Keratinocyte (primary cell): ENCODE measurements around the gene SLC1A3. TPM values are rescaled to one million over a fixed set of nuclear protein-coding genes. Genes with fewer than 3 reads are reported as not detected.

ENCODE experiments used
- DNase-seq: peaks from one replicate; pipeline ENCODE4 v3.0.0-alpha.2; 2011; ENCODE audit warnings: low read depth, missing footprints, low spot score
- FAIRE-seq: peaks from 2 replicates; lab custom pipeline; 2011; peaks lifted over from hg19 to GRCh38; lab: Jason Lieb, UNC
- H2AFZ ChIP-seq: 2 replicates; pipeline ENCODE4 v1.6.0; 2012; ENCODE audit warnings: low read length, control low read depth, inconsistent platforms; ENCODE audit not compliant: control insufficient read depth
- H3K27ac ChIP-seq: 2 replicates; pipeline ENCODE4 v1.5.1; 2011; ENCODE audit warnings: low read length; ENCODE audit not compliant: control insufficient read depth, insufficient read depth
- H3K27me3 ChIP-seq: 3 replicates; pipeline ENCODE4 v1.6.0; 2011; ENCODE audit warnings: low read length; ENCODE audit not compliant: control insufficient read depth, insufficient read depth; ENCODE audit errors: extremely low read depth
- H3K36me3 ChIP-seq, 2 experiments: 2 replicates in 1 of 2; 3 replicates in 1 of 2; pipeline ENCODE4 v1.5.1; 2011; ENCODE audit warnings: low read length in 2 of 2, mild to moderate bottlenecking in 1 of 2; ENCODE audit not compliant: control insufficient read depth in 2 of 2, insufficient read depth in 2 of 2; ENCODE audit errors: extremely low read depth in 1 of 2
- H3K4me1 ChIP-seq: 3 replicates; pipeline ENCODE4 v1.5.1; 2011; ENCODE audit warnings: low read length; ENCODE audit not compliant: control insufficient read depth, insufficient read depth; ENCODE audit errors: extremely low read depth
- H3K4me2 ChIP-seq: 3 replicates; pipeline ENCODE4 v1.6.0; 2011; ENCODE audit warnings: low read depth, low read length; ENCODE audit not compliant: control insufficient read depth, insufficient read depth; ENCODE audit errors: extremely low read depth
- H3K4me3 ChIP-seq, 3 experiments: fragments of 200-600 bp in 1 of 3; sonication (generic) in 1 of 3; 2 replicates in 2 of 3; 3 replicates in 1 of 3; pipeline ENCODE4 v1.5.1; 2011 to 2016; ENCODE audit warnings: low read length in 3 of 3, mild to moderate bottlenecking in 3 of 3, control low read depth in 2 of 3, inconsistent platforms in 1 of 3, low read depth in 1 of 3, mixed read lengths in 1 of 3, mixed run types in 1 of 3, moderate library complexity in 1 of 3; ENCODE audit not compliant: control insufficient read depth in 2 of 3, insufficient read depth in 2 of 3; ENCODE audit errors: extremely low read depth in 1 of 3
- H3K79me2 ChIP-seq: 2 replicates; pipeline ENCODE4 v1.6.0; 2012; ENCODE audit warnings: low read length; ENCODE audit not compliant: control insufficient read depth, insufficient read depth
- H3K9ac ChIP-seq: 3 replicates; pipeline ENCODE4 v1.6.0; 2011; ENCODE audit warnings: low read length; ENCODE audit not compliant: control insufficient read depth, insufficient read depth; ENCODE audit errors: extremely low read depth
- H3K9me1 ChIP-seq: 3 replicates; pipeline ENCODE4 v1.6.0; 2011; ENCODE audit warnings: low read length; ENCODE audit not compliant: control insufficient read depth, insufficient read depth; ENCODE audit errors: extremely low read depth
- H3K9me3 ChIP-seq: 2 replicates; pipeline ENCODE4 v1.5.1; 2012; ENCODE audit warnings: low read depth, low read length; ENCODE audit not compliant: control insufficient read depth
- H4K20me1 ChIP-seq: 3 replicates; pipeline ENCODE4 v1.6.0; 2011; ENCODE audit warnings: low read length; ENCODE audit not compliant: control insufficient read depth, insufficient read depth; ENCODE audit errors: extremely low read depth
- CTCF ChIP-seq, 3 experiments: IDR thresholded peaks in 1 of 3; conservative IDR thresholded peaks in 1 of 3; optimal IDR thresholded peaks in 1 of 3; 2 replicates in 2 of 3; 3 replicates in 1 of 3; pipeline versions ENCODE3 to v1.5.1; 2011; ENCODE audit warnings: low read length in 3 of 3, mild to moderate bottlenecking in 3 of 3, moderate library complexity in 2 of 3, control low read depth in 1 of 3, inconsistent platforms in 1 of 3; ENCODE audit not compliant: insufficient read depth in 2 of 3; ENCODE audit errors: extremely low read depth in 1 of 3
- EZH2 ChIP-seq: IDR thresholded peaks from one replicate; pipeline ENCODE4 v1.6.1; 2012; ENCODE audit warnings: inconsistent platforms, mild to moderate bottlenecking, low read length, moderate library complexity
- dilution Hi-C: fragments of 300-500 bp; cut with MboI; formaldehyde crosslinking; loops from one replicate; pipeline ENCODE4 v1.7.0; 2020; ENCODE audit warnings: low sequenced_read_pairs; ENCODE audit not compliant: extremely low pct_ligation_motif_present
- polyA plus RNA-seq, 5 experiments: library from polyadenylated mRNA; depleted of rRNA in 3 of 5; stranded (reverse) in 3 of 5; stranded (forward) in 1 of 5; unstranded in 1 of 5; fragments of >200 nt; gene quantifications; 1 replicate in 1 of 5; 2 replicates in 3 of 5; 3 replicates in 1 of 5; pipeline versions ENCODE4 v1.2.1 to v1.2.3, GENCODE V29; 2011 to 2012; ENCODE audit warnings: missing spikeins in 2 of 5, low read depth in 1 of 5, low replicate concordance in 1 of 5

The SLC1A3 gene
- polyA plus RNA-seq, 1 donor (not counting 4 experiments of a cell fraction or from before 2014, with no cell fraction given) = 22.2 TPM

GRCh38 chr5:36641431-36641830, 35.0 kb downstream of the SLC1A3 start:
- dilution Hi-C loops = no loop called here
- H3K27ac ChIP-seq = no peak overlapping the region
- no peaks in the 10 kb centered on the region for H3K27me3 ChIP-seq
- H3K4me2 ChIP-seq = no peak overlapping the region
- no peaks in the 10 kb centered on the region for H3K9me1 ChIP-seq
- no peak overlapping the region for H3K9ac ChIP-seq
- no peak for DNase-seq
- no peaks in the 10 kb centered on the region for H3K79me2 ChIP-seq
- no peak for FAIRE-seq
- H2AFZ ChIP-seq = no peak overlapping the region
- no peak for TF ChIP-seq CTCF (optimal IDR thresholded peaks at IDR 0.05 in 1 of 3, IDR thresholded peaks at IDR 0.05 in 1 of 3, conservative IDR thresholded peaks at IDR 0.05 in 1 of 3; ENCODE audit: extremely low read depth in 1 of 3, insufficient read depth in 2 of 3, low read length in 3 of 3)
- TF ChIP-seq EZH2 = no peak
- H3K4me3 ChIP-seq = no peak overlapping the region
- H3K9me3 ChIP-seq = no peaks in the 10 kb centered on the region
- peaks cover 6% of the 10 kb centered on the region for H3K4me1 ChIP-seq
- peaks cover 0 to 2% of the 10 kb centered on the region in 2 experiments for H3K36me3 ChIP-seq
- H4K20me1 ChIP-seq = no peaks in the 10 kb centered on the region

- peaks cover 9% of the 10 kb centered on the region for H3K4me1 ChIP-seq
- TF ChIP-seq CTCF (optimal IDR thresholded peaks at IDR 0.05 in 1 of 3, IDR thresholded peaks at IDR 0.05 in 1 of 3, conservative IDR thresholded peaks at IDR 0.05 in 1 of 3; ENCODE audit: extremely low read depth in 1 of 3, insufficient read depth in 2 of 3, low read length in 3 of 3) (no peak), EZH2 (no peak)
- no peak overlapping the region for H2AFZ ChIP-seq
- no peak overlapping the region for H3K27ac ChIP-seq
- no peaks in the 10 kb centered on the region for H3K79me2 ChIP-seq
- no peak for FAIRE-seq
- no peaks in the 10 kb centered on the region for H3K9me3 ChIP-seq
- no peaks in the 10 kb centered on the region for H3K27me3 ChIP-seq
- H3K9me1 ChIP-seq = no peaks in the 10 kb centered on the region
- peaks cover 0 to 2% of the 10 kb centered on the region in 2 experiments for H3K36me3 ChIP-seq
- no peaks in the 10 kb centered on the region for H4K20me1 ChIP-seq
- no peak overlapping the region for H3K9ac ChIP-seq
- dilution Hi-C loops = no loop called here
- no peak for DNase-seq
- no peak overlapping the region for H3K4me3 ChIP-seq
- H3K4me2 ChIP-seq = no peak overlapping the region
Measured at GRCh38 chr5:36642089-36642488, 35.7 kb downstream of the SLC1A3 start.
